ENCODE measurements around the gene CRTC3. TPM values are rescaled to one million over a fixed set of nuclear protein-coding genes. Genes with fewer than 3 reads are reported as not detected.
A peak's percentile ranks its signal among the peaks of the same experiment; 100 is the strongest.

Gene CRTC3
- total RNA-seq, 1 experiment from 2014 or later: 25.9 TPM

- intact Hi-C loops (cut with micrococcal nuclease): loop anchor here (5.0 kb wide), 1 partner anchor 91 kb away; no protein-coding TSS in a partner anchor
- ChIA-PET CTCF (interaction anchor here (0.6 to 5.6 kb wide), 23 partner anchors 13 to 191 kb away, joined by 3 to 86 read pairs (median 6); no protein-coding TSS in a partner anchor), POLR2A (interaction anchor here (0.7 to 2.7 kb wide), 3 partner anchors 121 to 167 kb away, joined by 3 to 14 read pairs (median 4); no protein-coding TSS in a partner anchor)
- BruUV-seq (replicated peaks): no TSS peak
- Mint-ChIP-seq H3K36me3 (ENCODE audit: insufficient read depth, unreplicated experiment) (peaks cover 98% of the 10 kb centered on the region), H3K4me1 (ENCODE audit: insufficient read depth, unreplicated experiment) (peaks cover 18% of the 10 kb centered on the region), H3K27me3 (ENCODE audit: insufficient read depth, unreplicated experiment) (no peaks in the 10 kb centered on the region), H3K9me3 (ENCODE audit: unreplicated experiment) (no peaks in the 10 kb centered on the region), H3K4me3 (ENCODE audit: unreplicated experiment) (no peak overlapping the region), H3K27ac (ENCODE audit: low read depth, unreplicated experiment) (no peak overlapping the region)
- no peak for TF ChIP-seq CTCF (IDR thresholded peaks at IDR 0.05; ENCODE audit: unreplicated experiment)
- DNase-seq (ENCODE audit: unreplicated experiment): no peak
Measured at GRCh38 chr15:90483012-90483307, 46.8 kb upstream of the CRTC3 start.

GRCh38 chr15:90483637-90484036, 46.1 kb upstream of the CRTC3 start:
- TF ChIP-seq CTCF (IDR thresholded peaks at IDR 0.05; ENCODE audit: unreplicated experiment): no peak
- intact Hi-C loops (cut with micrococcal nuclease): loop anchor here (5.0 kb wide), 1 partner anchor 91 kb away; no protein-coding TSS in a partner anchor
- no peak overlapping the region for H3K27ac Mint-ChIP-seq (ENCODE audit: low read depth, unreplicated experiment)
- H3K27me3 Mint-ChIP-seq (ENCODE audit: insufficient read depth, unreplicated experiment): no peaks in the 10 kb centered on the region
- H3K4me1 Mint-ChIP-seq (ENCODE audit: insufficient read depth, unreplicated experiment): peaks cover 19% of the 10 kb centered on the region
- H3K36me3 Mint-ChIP-seq (ENCODE audit: insufficient read depth, unreplicated experiment): peaks cover 98% of the 10 kb centered on the region
- H3K9me3 Mint-ChIP-seq (ENCODE audit: unreplicated experiment): no peaks in the 10 kb centered on the region
- BruUV-seq (replicated peaks): no TSS peak
- no peak overlapping the region for H3K4me3 Mint-ChIP-seq (ENCODE audit: unreplicated experiment)
- CTCF ChIA-PET: interaction anchor here (0.6 to 5.4 kb wide), 4 partner anchors 36 to 191 kb away, joined by 3 to 86 read pairs (median 31); no protein-coding TSS in a partner anchor
- POLR2A ChIA-PET: interaction anchor here (2.7 kb wide), 1 partner anchor 164 kb away, joined by 14 read pairs; no protein-coding TSS in a partner anchor
- DNase-seq (ENCODE audit: unreplicated experiment): no peak

- CTCF ChIA-PET: interaction anchor here (0.6 to 1.6 kb wide), 5 partner anchors 17 to 194 kb away, joined by 3 to 10 read pairs (median 4); no protein-coding TSS in a partner anchor
- Mint-ChIP-seq H3K36me3 (ENCODE audit: insufficient read depth, unreplicated experiment) (peaks cover 95% of the 10 kb centered on the region), H3K4me1 (ENCODE audit: insufficient read depth, unreplicated experiment) (peaks cover 15% of the 10 kb centered on the region), H3K4me3 (ENCODE audit: unreplicated experiment) (no peak overlapping the region), H3K9me3 (ENCODE audit: unreplicated experiment) (no peaks in the 10 kb centered on the region), H3K27me3 (ENCODE audit: insufficient read depth, unreplicated experiment) (no peaks in the 10 kb centered on the region), H3K27ac (ENCODE audit: low read depth, unreplicated experiment) (no peak overlapping the region)
- TF ChIP-seq CTCF (IDR thresholded peaks at IDR 0.05; ENCODE audit: unreplicated experiment): no peak
- no TSS peak for BruUV-seq (replicated peaks)
- POLR2A ChIA-PET: interaction anchor here (0.6 kb wide), 2 partner anchors 8 to 53 kb away, joined by 3 read pairs; no protein-coding TSS in a partner anchor
- DNase-seq (ENCODE audit: unreplicated experiment): no peak
- intact Hi-C loops (cut with micrococcal nuclease): no loop called here
Measured at GRCh38 chr15:90487186-90487585, 42.5 kb upstream of the CRTC3 start.

GRCh38 chr15:90489514-90489913, 40.2 kb upstream of the CRTC3 start:
- BruUV-seq (replicated peaks): no TSS peak
- Mint-ChIP-seq H3K27ac (ENCODE audit: low read depth, unreplicated experiment) (peak overlapping the region; percentile 6), H3K27me3 (ENCODE audit: insufficient read depth, unreplicated experiment) (no peaks in the 10 kb centered on the region), H3K4me1 (ENCODE audit: insufficient read depth, unreplicated experiment) (peaks cover 15% of the 10 kb centered on the region), H3K9me3 (ENCODE audit: unreplicated experiment) (no peaks in the 10 kb centered on the region), H3K4me3 (ENCODE audit: unreplicated experiment) (no peak overlapping the region), H3K36me3 (ENCODE audit: insufficient read depth, unreplicated experiment) (peaks cover 95% of the 10 kb centered on the region)
- CTCF ChIA-PET: interaction anchor here (0.6 to 2.7 kb wide), 6 partner anchors 9 to 196 kb away, joined by 3 to 19 read pairs (median 4); no protein-coding TSS in a partner anchor
- intact Hi-C loops (cut with micrococcal nuclease): no loop called here
- POLR2A ChIA-PET: interaction anchor here (0.7 to 1.2 kb wide), 4 partner anchors 20 to 653 kb away, joined by 3 to 4 read pairs (median 3); no protein-coding TSS in a partner anchor
- DNase-seq (ENCODE audit: unreplicated experiment): peak; percentile 31
- no peak for TF ChIP-seq CTCF (IDR thresholded peaks at IDR 0.05; ENCODE audit: unreplicated experiment)
